ENCODE results near the gene ANKAR. TPM values are rescaled to one million over a fixed set of nuclear protein-coding genes. Genes with fewer than 3 reads are reported as not detected.
"Not testable (repeated sequence)": the region's sequence is repeated elsewhere in the genome, so short reads cannot be mapped to it uniquely, and the experiment has no call there.

Gene ANKAR
- total RNA-seq, 2 experiments from 2014 or later: 7.9 to 8.0 TPM

DNA sequence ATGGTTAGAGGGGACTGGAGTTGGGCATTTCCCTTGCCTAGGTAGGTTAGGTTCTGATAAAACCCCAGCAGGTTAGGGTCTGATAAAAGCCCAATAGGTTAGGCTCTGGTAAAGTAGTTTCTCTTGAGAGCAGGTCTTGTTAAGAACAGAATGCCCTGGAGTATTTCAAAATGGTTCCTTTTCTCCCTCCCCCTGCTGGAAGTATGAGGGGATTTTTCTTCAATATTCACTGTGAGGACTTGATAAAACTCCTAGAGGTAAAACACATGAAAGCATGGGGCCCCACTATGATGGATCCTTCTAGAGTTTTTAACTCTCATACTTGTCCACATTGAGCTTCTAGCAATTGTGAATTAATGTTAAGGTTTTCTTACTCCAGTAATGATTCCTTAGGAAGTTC is 27.6 kb downstream of the ANKAR start:
- intact Hi-C loops (cut with DNase I, micrococcal nuclease): no loop called here
- no peak overlapping the region for H3K4me3 ChIP-seq (ENCODE audit: low read length)
- H3K4me1 Mint-ChIP-seq (ENCODE audit: low read depth): no peaks in the 10 kb centered on the region
- DNase-seq: no peak
- no peaks in the 10 kb centered on the region for H3K27me3 Mint-ChIP-seq
- ATAC-seq (ENCODE audit: poor library complexity): no peak
- H3K36me3 ChIP-seq (ENCODE audit: insufficient read depth, low read length): peaks cover 6% of the 10 kb centered on the region
- H3K36me3 Mint-ChIP-seq (ENCODE audit: low read depth): peaks cover 4% of the 10 kb centered on the region
- TF ChIP-seq, protein P1, sequence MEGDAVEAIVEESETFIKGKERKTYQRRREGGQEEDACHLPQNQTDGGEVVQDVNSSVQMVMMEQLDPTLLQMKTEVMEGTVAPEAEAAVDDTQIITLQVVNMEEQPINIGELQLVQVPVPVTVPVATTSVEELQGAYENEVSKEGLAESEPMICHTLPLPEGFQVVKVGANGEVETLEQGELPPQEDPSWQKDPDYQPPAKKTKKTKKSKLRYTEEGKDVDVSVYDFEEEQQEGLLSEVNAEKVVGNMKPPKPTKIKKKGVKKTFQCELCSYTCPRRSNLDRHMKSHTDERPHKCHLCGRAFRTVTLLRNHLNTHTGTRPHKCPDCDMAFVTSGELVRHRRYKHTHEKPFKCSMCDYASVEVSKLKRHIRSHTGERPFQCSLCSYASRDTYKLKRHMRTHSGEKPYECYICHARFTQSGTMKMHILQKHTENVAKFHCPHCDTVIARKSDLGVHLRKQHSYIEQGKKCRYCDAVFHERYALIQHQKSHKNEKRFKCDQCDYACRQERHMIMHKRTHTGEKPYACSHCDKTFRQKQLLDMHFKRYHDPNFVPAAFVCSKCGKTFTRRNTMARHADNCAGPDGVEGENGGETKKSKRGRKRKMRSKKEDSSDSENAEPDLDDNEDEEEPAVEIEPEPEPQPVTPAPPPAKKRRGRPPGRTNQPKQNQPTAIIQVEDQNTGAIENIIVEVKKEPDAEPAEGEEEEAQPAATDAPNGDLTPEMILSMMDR (IDR thresholded peaks at IDR 0.05): no peak
- H3K9me3 ChIP-seq (ENCODE audit: control insufficient read depth in 1 of 2, insufficient read depth in 1 of 2, low read length in 2 of 2): no peaks in the 10 kb centered on the region
- H3K4me1 ChIP-seq (ENCODE audit: insufficient read depth, low read length): no peaks in the 10 kb centered on the region
- no peaks in the 10 kb centered on the region for H3K27me3 ChIP-seq (ENCODE audit: control insufficient read depth in 1 of 2, insufficient read depth in 2 of 2, low read length in 2 of 2)
- H3K9me3 Mint-ChIP-seq: no peaks in the 10 kb centered on the region
- no peak overlapping the region for H3K27ac Mint-ChIP-seq
- H3K27ac ChIP-seq (ENCODE audit: low read depth in 1 of 2, low read length in 2 of 2): no peak overlapping the region
- H3K4me3 Mint-ChIP-seq: no peak overlapping the region
- ChIA-PET POLR2A (no interaction called here), CTCF (interaction anchor here (0.6 to 1.4 kb wide), 3 partner anchors 23 to 41 kb away, joined by 3 to 7 read pairs (median 7); partner anchors contain the start of gene ASNSD1)

GRCh38 chr2:189709501-189710221 is 35.2 kb downstream of the ANKAR start:
- Histone ChIP-seq H3K36me3 (ENCODE audit: insufficient read depth, low read length) (peaks cover 9% of the 10 kb centered on the region), H3K27ac (ENCODE audit: low read depth in 1 of 2, low read length in 2 of 2) (no peak overlapping the region), H3K4me3 (ENCODE audit: low read length) (no peak overlapping the region), H3K27me3 (ENCODE audit: control insufficient read depth in 1 of 2, insufficient read depth in 2 of 2, low read length in 2 of 2) (no peaks in the 10 kb centered on the region), H3K4me1 (ENCODE audit: insufficient read depth, low read length) (no peaks in the 10 kb centered on the region), H3K9me3 (ENCODE audit: control insufficient read depth in 1 of 2, insufficient read depth in 1 of 2, low read length in 2 of 2) (no peaks in the 10 kb centered on the region)
- Mint-ChIP-seq H3K27ac (no peak overlapping the region), H3K4me1 (ENCODE audit: low read depth) (no peaks in the 10 kb centered on the region), H3K9me3 (no peaks in the 10 kb centered on the region), H3K36me3 (ENCODE audit: low read depth) (peaks cover 8% of the 10 kb centered on the region), H3K4me3 (no peak overlapping the region), H3K27me3 (no peaks in the 10 kb centered on the region)
- ChIA-PET POLR2A (no interaction called here), CTCF (no interaction called here)
- intact Hi-C loops (cut with DNase I, micrococcal nuclease): no loop called here
- DNase-seq (no peak), ATAC-seq (ENCODE audit: poor library complexity) (no peak)
- TF ChIP-seq, protein P1 (IDR thresholded peaks at IDR 0.05): no peak

DNA sequence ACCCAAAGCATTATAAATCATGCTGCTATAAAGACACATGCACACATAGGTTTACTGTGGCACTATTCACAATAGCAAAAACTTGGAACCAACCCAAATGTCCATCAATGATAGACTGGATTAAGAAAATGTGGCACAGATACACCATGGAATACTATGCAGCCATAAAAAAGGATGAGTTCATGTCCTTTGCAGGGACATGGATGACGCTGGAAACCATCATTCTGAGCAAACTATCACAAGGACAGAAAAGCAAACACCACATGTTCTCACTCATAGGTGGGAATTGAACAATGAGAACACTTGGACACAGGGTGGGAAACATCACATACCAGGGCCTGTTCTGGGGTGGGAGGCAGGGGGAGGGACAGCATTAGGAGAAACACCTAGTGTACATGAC is 43.1 kb downstream of the ANKAR start:
- CTCF ChIA-PET; H3K36me3 Mint-ChIP-seq (ENCODE audit: low read depth); H3K4me3 Mint-ChIP-seq; ATAC-seq (ENCODE audit: poor library complexity); POLR2A ChIA-PET; H3K4me1 ChIP-seq (ENCODE audit: insufficient read depth, low read length); H3K27me3 Mint-ChIP-seq; DNase-seq; H3K27ac Mint-ChIP-seq; H3K27me3 ChIP-seq (ENCODE audit: control insufficient read depth in 1 of 2, insufficient read depth in 2 of 2, low read length in 2 of 2); H3K9me3 ChIP-seq (ENCODE audit: control insufficient read depth in 1 of 2, insufficient read depth in 1 of 2, low read length in 2 of 2); H3K27ac ChIP-seq (ENCODE audit: low read depth in 1 of 2, low read length in 2 of 2); H3K4me3 ChIP-seq (ENCODE audit: low read length); H3K36me3 ChIP-seq (ENCODE audit: insufficient read depth, low read length); H3K4me1 Mint-ChIP-seq (ENCODE audit: low read depth); intact Hi-C loops (cut with DNase I, micrococcal nuclease): not testable (repeated sequence)
- H3K9me3 Mint-ChIP-seq: peaks cover 10% of the 10 kb centered on the region

DNA sequence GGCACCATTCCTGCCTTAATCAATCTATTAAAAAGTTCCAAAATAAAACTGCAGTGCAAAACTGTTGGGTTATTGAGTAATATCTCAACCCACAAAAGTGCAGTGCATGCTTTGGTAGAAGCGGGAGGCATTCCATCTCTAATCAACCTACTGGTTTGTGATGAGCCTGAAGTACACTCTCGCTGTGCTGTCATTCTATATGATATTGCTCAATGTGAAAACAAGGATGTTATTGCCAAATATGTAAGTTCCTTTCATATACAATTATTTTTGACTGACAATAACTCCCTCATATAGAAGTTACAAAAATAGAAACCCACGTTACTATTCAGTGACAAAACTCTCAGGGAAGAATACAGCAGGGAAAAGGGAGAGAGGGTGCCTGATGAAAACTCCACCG is 45.1 kb downstream of the ANKAR start:
- CTCF ChIA-PET: no interaction called here
- H3K27ac Mint-ChIP-seq: no peak overlapping the region
- intact Hi-C loops (cut with DNase I, micrococcal nuclease): no loop called here

More for the DNA sequence above, 45.1 kb downstream of the ANKAR start:
- H3K9me3 Mint-ChIP-seq: peaks cover 10% of the 10 kb centered on the region
- Histone ChIP-seq H3K27me3 (ENCODE audit: control insufficient read depth in 1 of 2, insufficient read depth in 2 of 2, low read length in 2 of 2) (no peaks in the 10 kb centered on the region), H3K4me1 (ENCODE audit: insufficient read depth, low read length) (no peaks in the 10 kb centered on the region), H3K27ac (ENCODE audit: low read depth in 1 of 2, low read length in 2 of 2) (no peak overlapping the region), H3K9me3 (ENCODE audit: control insufficient read depth in 1 of 2, insufficient read depth in 1 of 2, low read length in 2 of 2) (no peaks in the 10 kb centered on the region), H3K36me3 (ENCODE audit: insufficient read depth, low read length) (no peaks in the 10 kb centered on the region), H3K4me3 (ENCODE audit: low read length) (no peak overlapping the region)
- no peaks in the 10 kb centered on the region for H3K36me3 Mint-ChIP-seq (ENCODE audit: low read depth)
- H3K4me1 Mint-ChIP-seq (ENCODE audit: low read depth): no peaks in the 10 kb centered on the region
- POLR2A ChIA-PET: interaction anchor here (0.7 kb wide), 1 partner anchor 73 kb away, joined by 3 read pairs; no protein-coding TSS in a partner anchor
- TF ChIP-seq, protein P1 (IDR thresholded peaks at IDR 0.05): no peak
- DNase-seq: no peak
- no peaks in the 10 kb centered on the region for H3K27me3 Mint-ChIP-seq
- H3K4me3 Mint-ChIP-seq: no peak overlapping the region
- no peak for ATAC-seq (ENCODE audit: poor library complexity)
